ENCODE results near the gene ARHGAP26.

Gene ARHGAP26

DNA sequence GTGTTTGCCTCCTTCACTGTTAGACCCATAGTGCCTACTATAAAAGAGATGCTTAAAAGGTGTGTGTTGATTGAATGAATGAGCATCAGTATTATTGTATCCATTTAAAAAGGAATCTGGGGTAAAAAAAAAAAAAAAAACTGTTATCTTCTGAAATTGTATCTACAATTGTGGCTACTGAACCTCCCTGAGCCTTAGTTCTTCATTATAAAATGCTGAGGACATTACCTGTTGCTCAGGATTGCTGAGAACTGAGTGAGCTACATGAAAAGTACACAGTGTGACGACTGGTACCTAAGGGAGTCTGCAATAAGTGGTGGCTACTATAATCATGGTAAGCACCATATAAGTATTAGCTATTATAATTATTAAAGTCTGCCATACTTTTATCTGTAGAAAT lies 362.6 kb downstream of the ARHGAP26 start:
- DNase-seq, result no peak

DNA sequence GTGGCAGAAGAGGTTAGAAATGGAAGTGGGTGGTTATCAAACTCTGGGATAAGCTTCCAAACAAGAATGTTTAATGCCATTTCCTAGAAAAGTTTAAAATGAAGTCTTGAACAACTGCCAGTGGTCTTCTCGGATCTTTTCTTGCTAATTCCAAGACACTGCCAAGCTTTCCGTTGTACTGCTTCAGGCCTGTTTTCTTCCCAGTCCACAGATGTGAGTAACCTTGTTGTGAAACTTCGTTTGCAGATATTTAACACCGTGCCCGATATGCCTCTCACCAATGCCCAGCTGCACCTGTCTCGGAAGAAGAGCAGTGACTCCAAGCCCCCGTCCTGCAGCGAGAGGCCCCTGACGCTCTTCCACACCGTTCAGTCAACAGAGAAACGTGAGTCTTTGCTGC lies 363.5 kb downstream of the ARHGAP26 start:
- DNase-seq, result peak; percentile 38

DNA sequence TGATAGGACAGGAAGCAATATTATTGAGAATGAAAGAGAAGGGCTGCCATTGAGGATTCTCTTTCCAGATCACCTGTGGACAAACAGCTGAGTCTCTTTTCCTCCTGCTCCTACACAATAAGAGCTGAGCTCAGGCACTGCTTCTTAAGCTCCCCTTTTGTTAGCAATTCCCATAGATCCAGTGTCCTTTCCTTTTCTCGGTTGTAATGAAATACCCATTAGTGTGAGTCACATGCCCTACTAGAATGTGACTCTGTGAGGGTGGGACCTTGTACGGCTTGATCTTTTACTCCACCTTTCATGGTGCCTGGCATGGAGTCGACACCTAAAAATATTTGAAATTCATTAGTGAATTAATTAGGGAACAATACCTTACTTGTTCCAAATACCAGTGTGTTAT lies 364.1 kb downstream of the ARHGAP26 start:
- peak; percentile 7 for DNase-seq

DNA sequence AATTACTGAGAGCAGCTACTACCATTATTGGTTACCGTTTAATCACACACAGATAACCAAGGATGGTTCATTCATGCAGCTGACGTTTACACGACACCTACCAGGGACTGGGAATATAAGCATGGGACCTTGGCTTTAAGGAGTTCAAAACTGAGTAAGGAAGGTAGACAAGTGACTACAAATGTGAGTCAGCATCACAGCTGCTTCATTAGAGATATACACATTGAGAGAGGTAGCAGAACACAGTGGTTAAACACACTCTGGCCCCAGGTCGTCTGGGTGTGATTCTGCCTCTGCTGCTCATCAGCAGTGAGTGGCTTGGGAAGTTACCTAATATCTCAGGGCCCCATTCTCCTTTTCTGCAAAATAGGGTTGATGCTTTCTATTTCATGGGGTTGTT lies 364.7 kb downstream of the ARHGAP26 start:
- no peak for DNase-seq

DNA sequence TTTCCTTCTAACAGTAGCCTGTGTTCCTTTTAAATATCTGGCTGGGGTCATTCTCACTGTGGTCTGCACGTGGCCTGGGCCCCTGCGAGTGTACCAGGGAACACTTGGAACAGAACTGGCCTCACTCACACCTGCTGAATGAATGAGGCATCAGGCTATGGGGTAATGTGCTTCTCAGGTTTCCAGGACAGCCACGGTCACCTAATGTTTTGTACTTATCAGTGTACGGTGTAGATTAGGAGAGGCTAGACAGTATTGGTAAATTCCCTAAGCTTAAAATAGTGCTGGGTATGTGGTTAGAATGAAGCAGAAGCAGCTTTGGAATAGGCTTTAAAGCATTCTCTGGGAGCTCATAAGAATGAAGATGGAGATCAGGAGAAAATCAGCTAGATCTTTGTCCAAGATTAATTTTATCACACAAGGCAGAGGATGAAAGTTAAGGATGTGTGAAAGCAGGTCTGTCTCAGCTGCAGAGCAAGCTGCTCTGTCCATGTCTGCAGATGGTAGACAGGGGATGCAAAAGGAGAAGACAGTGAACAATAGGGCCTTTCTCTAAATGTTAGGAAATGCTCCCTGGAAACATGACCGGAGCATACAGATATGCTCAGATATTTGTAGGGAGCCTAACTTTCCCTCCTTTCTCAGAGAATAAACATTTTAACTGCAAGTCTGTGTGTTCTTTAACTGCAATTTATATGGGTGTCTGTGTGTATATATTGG lies 365.8 kb downstream of the ARHGAP26 start:
- DNase-seq, result peak; percentile 18

DNA sequence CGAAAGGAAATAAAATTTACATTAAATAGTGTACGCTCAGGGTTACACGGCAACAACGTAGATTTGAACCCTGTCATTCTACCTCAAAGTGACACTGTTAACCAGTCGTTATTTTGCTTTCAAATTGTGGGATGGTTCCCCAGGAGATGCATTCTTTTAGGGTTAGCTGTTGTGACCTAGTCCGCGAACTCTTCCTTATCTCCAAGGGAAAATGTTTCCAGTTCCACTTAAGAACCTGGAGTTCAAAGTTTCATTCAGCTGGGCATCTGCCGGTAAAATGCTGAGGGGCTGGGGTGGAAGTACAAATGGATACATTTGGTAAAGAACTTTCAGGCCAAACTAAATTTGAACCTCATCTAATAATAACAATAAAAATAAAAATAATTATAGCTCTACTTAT lies 368.7 kb downstream of the ARHGAP26 start:
- DNase-seq, result no peak

DNA sequence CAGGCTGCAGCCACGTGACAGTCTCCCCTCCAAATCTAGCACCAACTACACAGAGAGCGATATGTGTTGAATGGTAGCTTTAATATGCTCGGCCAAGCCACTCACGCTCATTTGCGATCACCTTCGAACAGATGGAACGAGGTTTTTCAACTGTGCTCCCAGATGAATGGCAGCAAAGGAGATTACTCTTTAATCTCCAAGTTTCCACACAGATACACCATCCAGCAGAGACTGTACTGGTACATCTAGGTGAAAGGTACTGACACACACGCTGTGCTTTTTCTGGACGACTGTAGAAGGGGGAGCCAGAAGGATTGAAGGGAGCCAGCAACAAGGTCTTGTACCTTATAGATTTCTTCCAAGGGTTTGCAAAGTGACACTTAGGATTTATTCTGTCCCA lies 369.4 kb downstream of the ARHGAP26 start:
- no peak for DNase-seq

DNA sequence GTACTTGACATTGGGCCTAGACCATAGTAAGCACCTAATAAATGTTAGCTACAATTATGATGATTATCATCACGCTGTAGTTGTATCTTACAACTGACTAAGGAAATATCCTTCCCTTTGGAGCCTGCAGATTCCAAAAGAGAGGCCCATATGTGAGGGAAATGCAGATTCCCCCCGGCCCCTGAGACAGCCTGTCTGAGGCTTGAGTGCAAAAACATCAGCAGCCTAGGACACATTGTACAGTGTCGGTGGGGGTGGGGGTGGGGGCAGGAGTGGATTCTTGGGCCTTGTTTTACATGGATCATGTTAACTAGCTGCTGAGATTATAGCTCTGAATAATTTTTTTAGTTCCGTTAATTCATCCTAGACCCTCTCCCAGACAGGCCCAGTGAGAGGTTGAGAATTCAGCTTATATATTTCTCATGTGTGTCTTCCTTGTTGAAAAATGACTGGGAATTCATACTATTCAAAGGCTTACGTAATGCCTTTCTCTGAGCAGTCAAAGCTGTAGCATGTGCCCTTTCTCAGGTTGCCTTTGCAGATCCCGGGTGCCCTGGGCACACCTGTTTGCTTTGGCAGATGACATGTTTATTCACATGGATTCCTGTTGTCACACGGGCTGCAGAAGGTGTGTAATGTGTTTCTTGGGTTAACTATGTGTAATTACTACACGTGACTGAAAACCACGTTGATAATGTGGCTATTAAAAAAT lies 370.5 kb downstream of the ARHGAP26 start:
- DNase-seq, result peak; percentile 79

DNA sequence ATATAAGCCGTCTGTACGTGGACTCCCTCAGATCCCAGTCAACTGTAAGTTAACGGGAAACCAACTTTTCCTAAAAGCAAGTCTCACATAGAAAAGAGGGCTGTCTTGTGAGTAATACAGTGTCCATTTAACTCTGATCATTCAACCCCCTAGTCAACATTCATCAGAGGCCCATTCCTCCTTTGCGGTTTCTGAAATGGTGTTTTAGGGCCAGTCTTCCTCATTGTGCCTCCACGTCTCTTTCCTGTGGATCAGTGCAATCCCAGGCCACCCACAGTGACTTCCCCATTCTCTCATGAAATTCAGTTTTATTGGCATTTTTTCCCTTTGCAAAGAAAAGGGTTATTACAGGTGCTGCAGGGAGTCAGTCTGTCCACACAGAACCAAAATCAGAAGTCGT lies 371.5 kb downstream of the ARHGAP26 start:
- peak; percentile 41 for DNase-seq

DNA sequence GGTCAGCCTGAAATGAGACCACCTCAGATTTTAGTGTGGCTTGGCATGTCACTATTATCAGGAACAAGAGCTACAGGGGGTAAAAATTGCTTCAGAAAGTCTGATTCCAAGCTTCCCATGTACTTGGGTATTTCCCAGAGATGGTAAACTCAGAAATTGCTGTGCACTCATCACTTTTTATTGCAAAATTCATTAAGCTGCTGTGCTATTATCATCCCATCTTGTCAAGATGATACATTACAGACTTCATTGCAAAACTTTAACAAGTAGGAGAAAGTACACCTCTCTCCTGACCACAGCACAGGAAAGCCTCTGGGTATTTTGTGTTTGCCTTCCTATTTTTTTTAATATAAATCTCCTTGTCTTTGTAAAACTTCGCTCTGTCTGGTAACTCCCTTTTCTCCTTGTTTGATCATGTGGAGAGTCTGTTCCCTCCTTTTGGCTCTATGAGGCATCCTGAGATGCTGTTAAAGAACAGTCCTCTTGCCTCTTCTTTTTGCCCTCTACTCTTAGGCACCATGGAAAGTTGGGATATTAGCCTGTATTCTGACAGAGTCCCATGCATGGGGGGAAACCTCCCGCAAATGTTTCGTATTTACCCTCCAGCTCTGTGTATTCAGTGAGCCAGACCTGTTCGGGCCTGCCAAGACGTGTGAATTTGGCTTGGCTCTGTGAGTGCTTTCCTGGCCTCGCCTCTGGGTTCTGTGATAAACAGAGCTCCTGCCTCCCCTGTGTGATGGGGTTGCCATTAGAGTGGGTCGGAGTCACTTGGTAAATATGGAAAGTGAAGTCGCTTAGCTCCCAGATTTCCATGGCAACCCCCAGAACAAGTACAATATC lies 372.6 kb downstream of the ARHGAP26 start:
- peak; percentile 80 for DNase-seq

DNA sequence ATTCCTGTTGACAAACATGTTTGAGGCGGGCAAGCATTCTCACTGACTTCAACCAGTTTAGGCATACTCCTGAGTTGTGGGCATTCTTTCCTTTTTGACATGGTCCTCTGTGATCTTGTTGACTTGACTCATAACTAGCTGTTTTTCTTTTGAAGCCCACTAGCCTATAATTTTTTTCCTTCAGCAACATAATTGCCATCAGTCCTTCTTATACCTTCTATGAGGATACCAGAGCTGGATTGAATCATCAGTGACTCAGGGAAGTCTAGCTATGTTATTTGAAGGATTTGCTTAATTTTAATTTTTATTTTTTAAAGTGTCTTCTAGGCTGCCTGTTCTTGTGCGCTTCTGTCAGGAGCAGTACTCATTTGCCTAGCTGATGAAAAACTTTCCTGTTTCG lies 373.8 kb downstream of the ARHGAP26 start:
- DNase-seq, result no peak

DNA sequence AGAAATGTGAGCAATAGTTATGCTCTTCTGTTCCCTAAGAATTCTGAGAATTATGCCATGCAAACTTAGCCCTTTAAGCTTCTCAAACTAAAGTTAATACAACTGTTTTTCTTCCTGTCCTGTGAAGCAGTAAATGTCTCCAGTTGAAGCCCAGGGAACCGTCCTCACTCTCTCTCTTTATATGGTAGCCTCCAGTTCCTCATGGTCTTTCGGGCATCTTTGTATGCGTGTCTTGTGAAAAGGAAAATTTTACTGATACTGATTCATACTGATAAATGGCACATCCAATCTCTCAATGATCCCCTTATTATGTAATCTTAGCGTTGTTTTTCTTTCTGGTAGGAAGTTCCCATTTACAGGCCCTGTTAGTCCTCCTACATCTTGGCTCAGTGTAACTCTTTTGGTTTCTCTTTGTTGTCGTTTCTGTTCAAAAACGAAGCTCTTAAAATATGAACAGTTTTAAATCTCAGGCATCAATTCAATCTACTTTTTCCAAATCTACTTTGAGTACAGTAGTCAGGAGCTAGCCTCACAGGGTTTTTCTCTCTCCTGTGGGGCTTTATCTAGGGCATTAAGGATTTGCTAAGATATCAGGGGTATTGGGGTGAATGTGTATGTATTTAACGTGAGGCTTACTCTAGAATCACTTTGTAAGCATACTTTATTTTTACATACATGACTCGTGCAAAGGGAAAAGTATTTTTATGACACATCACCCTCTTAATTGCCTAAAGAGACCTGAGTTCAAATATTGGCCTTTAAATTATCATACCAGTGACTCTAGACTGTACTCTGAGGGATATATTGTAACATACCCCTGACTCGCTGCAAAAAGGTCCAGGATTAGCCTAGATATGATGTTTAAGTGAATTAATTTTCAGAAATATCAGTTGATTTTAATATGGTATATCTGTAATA lies 375.3 kb downstream of the ARHGAP26 start:
- no peak for DNase-seq

DNA sequence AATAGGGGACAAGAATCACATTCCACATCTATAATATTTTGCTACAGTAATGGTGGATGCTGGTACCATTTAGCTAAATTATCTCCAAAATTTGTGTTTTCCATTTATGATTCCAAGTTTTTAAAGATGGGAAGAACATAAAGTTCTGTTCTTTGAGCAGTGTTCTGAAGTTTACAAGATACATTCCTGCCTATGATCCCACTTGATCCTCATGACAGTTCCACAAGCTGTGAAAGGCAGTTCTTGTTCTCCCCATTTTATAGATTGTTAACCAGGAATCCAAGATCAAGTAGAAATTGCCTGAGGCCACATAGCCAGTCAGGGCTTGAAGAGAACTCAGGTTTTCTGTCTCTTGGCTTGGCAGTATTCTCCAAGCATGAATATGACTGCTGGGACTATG lies 376.0 kb downstream of the ARHGAP26 start:
- no peak for DNase-seq

DNA sequence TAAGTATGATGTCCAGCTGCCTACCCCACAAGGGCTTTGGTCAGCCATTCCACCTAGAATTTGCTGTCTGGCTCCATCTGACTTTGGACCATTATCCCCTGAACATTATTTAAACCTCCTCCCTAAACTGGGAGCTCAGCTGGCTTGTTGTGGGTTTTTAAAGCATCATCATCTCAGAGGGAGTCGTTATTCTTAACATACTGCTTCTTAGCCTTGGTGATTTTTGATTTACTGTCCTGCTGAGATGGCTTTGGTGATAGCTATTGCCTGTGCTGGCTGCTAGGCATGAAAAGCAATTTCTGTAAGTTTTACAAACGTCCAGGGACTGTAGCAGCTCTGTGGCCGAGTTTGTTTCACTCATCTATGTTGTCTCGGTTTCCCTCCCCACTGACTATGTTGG lies 377.2 kb downstream of the ARHGAP26 start:
- DNase-seq, result no peak

DNA sequence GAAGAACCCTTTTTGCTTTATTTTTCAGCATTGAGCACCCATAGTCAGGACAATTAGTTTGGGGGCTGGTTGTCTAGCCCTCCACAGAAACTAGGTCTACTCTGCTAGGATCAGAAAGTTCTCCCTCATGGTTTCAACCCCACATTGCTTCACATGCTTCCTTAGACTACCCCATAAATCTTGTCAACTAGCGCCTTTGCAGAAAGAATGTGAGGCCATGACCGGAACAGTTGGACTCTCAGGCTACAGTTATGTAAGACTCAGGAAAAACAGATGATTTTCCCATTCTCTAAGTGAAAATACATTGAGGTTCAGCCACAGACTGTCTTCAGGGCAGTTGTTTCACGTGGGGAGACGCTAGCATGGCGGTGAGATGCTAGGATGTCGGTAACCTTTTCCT lies 377.7 kb downstream of the ARHGAP26 start:
- DNase-seq, result no peak

DNA sequence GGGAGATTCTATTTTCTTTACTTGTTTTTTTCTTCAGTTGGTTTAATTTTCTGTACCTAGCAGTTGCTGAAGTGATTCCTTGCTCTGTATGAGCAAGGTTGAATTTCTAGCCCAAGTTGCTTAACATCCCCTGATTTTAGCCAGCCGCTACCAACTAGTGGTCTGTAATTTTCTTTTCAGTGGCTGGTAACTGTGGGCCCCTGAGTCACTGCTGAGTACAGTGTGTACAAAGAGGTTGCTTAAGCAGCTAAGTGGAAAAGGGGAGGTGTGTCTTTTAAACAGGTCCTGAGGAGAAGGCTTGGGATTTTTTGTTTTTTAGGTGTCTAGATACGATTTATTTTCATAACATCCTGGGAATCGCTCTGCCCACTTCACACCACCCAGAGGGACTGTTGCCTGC lies 378.6 kb downstream of the ARHGAP26 start:
- DNase-seq, result no peak

DNA sequence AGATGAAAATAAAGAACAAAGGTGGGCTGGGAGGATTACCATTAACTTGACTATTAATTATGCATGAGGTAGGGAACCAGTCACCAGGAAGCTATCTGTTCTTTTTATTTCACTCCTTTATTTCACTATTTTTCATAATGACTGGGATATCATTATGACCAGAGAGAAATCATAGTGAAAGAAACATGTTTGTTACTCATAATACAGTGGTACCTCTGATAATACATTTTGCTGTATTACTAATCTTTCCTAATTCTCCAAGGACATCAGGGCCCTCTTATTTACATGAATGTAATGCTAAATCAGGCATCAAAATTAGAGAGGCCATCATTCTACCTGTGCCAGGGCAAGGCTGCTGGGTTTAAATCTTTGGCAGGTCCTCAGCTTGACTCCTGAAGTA lies 379.6 kb downstream of the ARHGAP26 start:
- DNase-seq, result no peak

DNA sequence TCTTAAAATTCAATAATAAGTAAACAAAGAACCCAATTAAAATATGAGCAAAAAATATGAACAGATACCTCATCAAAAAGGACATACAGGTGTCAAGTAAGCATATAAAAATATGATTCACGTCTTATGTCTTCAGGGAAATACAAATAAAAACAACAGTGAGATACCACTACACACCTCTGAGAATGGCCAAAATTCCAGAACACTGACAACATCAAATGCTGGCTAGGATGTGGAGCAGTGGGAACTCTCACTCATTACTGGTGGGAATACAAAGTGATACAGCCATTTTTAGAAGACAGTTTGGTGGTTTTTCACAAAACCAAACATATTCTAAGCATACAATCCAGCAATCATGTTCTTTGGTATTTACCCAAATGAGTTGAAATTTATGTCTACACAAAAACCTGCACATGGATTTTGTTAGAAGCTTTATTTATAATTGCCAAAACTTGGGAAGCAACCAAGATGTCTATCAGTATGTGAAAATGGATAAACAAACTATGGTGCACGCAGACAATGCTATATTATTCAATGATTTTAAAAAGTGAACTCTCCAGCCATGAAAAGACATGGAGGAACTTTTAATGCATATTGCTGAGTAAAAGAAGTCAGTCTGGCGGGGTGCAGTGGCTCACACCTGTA lies 381.0 kb downstream of the ARHGAP26 start:
- DNase-seq, result no peak

DNA sequence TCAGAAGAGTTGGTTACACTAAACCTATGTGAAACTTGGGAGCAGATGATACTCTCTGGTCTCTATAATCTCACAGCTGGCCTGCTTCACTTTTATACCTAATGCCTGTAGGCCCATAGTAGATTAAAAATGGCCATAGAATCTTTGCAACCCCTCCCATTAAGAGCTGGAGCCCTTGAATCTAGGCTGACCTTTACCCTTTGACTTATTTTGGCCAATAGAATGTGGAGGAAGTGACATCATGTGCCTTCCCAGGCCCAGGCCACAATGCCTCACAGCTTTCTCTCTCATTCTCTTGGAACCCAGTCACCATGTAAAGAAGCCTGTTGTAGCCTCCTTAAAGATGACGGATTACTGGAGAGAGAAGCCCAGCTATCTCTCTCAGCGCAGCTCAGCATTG lies 382.3 kb downstream of the ARHGAP26 start:
- DNase-seq, result no peak

DNA sequence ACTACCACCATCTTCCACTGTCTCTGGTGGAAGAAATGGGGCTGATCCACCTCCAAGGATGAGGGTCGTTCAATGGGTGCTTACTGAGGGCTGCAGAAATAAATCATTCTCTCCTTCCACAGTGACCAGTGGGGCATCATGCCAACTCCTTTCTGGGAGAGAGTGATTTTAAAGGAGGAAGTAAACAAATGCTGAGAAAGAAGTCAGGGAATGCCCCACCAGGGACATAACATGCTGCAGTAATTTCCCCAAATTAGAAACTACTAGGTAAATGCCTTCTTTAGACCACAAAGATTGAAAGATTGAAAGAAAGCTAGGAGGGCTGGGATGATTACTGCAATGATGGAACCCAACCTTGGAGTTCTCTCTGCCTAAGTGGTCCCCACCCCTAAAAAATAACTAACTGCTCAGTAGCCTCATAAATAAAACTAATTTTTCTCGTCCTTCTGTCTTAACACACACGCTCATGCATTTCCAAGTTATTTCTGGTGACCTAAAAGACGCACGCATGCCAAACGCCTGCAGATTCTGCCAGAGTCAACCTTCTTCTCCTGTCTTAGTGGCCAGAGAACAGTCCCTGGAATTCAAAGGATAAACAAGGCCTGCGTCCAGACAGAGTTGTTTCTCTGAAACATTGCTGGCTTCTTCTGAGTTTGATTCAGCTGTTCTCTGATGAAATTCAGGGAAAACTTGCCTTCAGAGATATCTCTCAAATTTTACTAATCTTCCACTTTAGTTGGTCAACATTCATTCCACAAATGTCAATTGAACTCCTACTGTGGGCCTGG lies 383.3 kb downstream of the ARHGAP26 start:
- DNase-seq, result no peak

Data from NCI-H2171 treated with DMSO at 0.1 percent for 48 hours (cell line).